ENCODE measurements around the gene HBG2. TPM values are rescaled to one million over a fixed set of nuclear protein-coding genes. Genes with fewer than 3 reads are reported as not detected.
A peak's percentile ranks its signal among the peaks of the same experiment; 100 is the strongest.

Gene HBG2
- total and polyA plus RNA-seq, 5 donors from 2014 or later: not detected

DNA sequence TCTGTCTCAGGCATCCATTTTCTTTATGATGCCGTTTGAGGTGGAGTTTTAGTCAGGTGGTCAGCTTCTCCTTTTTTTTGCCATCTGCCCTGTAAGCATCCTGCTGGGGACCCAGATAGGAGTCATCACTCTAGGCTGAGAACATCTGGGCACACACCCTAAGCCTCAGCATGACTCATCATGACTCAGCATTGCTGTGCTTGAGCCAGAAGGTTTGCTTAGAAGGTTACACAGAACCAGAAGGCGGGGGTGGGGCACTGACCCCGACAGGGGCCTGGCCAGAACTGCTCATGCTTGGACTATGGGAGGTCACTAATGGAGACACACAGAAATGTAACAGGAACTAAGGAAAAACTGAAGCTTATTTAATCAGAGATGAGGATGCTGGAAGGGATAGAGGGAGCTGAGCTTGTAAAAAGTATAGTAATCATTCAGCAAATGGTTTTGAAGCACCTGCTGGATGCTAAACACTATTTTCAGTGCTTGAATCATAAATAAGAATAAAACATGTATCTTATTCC is 26.1 kb upstream of the HBG2 start:
- ATAC-seq (ENCODE audit: low read depth in 2 of 2): peak in 1 of 2 donors; percentile 44
- Histone ChIP-seq H3K4me1 (ENCODE audit: control insufficient read depth, insufficient read depth, low read length, poor library complexity, severe bottlenecking) (no peaks in the 10 kb centered on the region), H3K4me3 (ENCODE audit: low read depth, low read length) (no peak overlapping the region), H3K27me3 (ENCODE audit: control insufficient read depth, insufficient read depth, low read length) (no peaks in the 10 kb centered on the region), H3K36me3 (ENCODE audit: control insufficient read depth, insufficient read depth, low read length) (no peaks in the 10 kb centered on the region), H3K9me3 (ENCODE audit: control insufficient read depth in 2 of 2, low read length in 2 of 2) (no peaks in the 10 kb centered on the region), H3K27ac (ENCODE audit: insufficient read depth, low read length, poor library complexity, severe bottlenecking) (no peak overlapping the region)
- peaks cover 0 to 1% (median 0%) of the 10 kb centered on the region in 7 donors for H3K9me3 Mint-ChIP-seq
- no peaks in the 10 kb centered on the region for H3K4me1 Mint-ChIP-seq
- H3K27ac Mint-ChIP-seq: no peak overlapping the region
- no peaks in the 10 kb centered on the region for H3K36me3 Mint-ChIP-seq
- DNase-seq: peak in 1 of 3 donors; percentile 53
- no peak overlapping the region for H3K4me3 Mint-ChIP-seq
- peaks cover 5% of the 10 kb centered on the region for H3K27me3 Mint-ChIP-seq

DNA sequence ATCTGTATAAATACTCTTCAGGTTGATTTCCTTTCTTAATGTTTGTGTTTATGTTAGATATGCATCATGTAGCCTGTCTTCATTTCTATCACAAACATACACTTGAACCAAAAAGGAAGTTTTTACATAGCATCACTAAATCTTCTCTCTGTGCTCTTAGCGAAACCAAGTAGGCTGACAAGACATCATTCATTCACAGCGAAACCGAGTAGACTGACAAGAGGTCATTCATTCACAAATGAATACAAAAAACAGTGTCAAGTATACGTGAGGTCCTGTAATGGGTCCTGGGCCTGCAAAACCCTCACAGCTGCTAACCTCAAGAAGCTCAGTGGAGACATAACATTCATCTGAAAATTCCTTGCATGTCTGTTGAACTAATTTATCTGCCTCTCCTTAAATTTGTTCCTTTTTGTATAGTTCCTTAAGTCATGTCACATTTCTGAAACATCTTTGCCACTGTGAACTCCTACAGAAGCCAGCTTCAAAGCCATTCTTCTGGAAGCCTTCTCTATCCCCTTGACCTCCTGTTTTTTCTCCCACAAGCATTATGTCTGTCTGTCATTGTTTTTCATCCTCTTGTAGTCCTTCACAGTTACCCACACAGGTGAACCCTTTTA is 25.0 kb upstream of the HBG2 start:
- Histone ChIP-seq H3K27ac (ENCODE audit: insufficient read depth, low read length, poor library complexity, severe bottlenecking) (no peak overlapping the region), H3K9me3 (ENCODE audit: control insufficient read depth in 2 of 2, low read length in 2 of 2) (no peaks in the 10 kb centered on the region), H3K4me3 (ENCODE audit: low read depth, low read length) (no peak overlapping the region), H3K36me3 (ENCODE audit: control insufficient read depth, insufficient read depth, low read length) (no peaks in the 10 kb centered on the region), H3K4me1 (ENCODE audit: control insufficient read depth, insufficient read depth, low read length, poor library complexity, severe bottlenecking) (no peaks in the 10 kb centered on the region), H3K27me3 (ENCODE audit: control insufficient read depth, insufficient read depth, low read length) (no peaks in the 10 kb centered on the region)
- no peaks in the 10 kb centered on the region for H3K36me3 Mint-ChIP-seq
- no peak overlapping the region for H3K27ac Mint-ChIP-seq
- DNase-seq (no peak), ATAC-seq (ENCODE audit: low read depth in 2 of 2) (no peak)
- H3K4me3 Mint-ChIP-seq: no peak overlapping the region
- no peaks in the 10 kb centered on the region for H3K27me3 Mint-ChIP-seq
- peaks cover 0 to 1% (median 0%) of the 10 kb centered on the region in 7 donors for H3K9me3 Mint-ChIP-seq
- H3K4me1 Mint-ChIP-seq: no peaks in the 10 kb centered on the region

DNA sequence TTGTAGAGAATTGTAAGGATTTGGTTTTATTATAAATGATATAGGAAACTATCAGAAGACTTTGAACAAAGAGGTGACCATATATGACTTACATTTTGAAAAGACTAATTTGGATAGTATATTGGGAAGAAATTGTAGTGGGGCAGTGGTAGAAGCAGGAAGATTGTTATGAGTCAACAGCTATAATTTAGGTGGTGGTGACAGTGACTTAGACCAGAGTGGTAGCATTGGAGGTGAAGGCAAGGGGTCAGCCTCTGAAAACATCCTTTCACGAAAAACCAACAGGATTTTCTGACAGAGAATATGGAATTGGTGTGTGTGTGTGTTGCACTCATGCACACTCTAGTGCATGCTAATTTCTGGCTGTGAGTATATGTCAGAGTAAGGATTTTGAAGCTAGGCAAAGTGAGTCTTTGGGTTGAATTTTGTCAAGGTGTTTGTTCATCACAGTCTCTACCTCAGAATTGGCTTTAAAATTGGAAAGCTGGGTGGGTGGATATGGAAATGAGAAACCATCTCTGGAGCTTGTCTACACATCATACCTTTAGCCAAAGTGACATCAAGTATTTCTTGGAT is 23.3 kb upstream of the HBG2 start:
- Mint-ChIP-seq H3K4me3 (no peak overlapping the region), H3K27me3 (no peaks in the 10 kb centered on the region), H3K27ac (no peak overlapping the region), H3K4me1 (no peaks in the 10 kb centered on the region), H3K36me3 (no peaks in the 10 kb centered on the region), H3K9me3 (no peaks in the 10 kb centered on the region)
- DNase-seq: no peak
- H3K4me3 ChIP-seq (ENCODE audit: low read depth, low read length): no peak overlapping the region
- H3K36me3 ChIP-seq (ENCODE audit: control insufficient read depth, insufficient read depth, low read length): no peaks in the 10 kb centered on the region
- H3K27ac ChIP-seq (ENCODE audit: insufficient read depth, low read length, poor library complexity, severe bottlenecking): no peak overlapping the region
- no peaks in the 10 kb centered on the region for H3K4me1 ChIP-seq (ENCODE audit: control insufficient read depth, insufficient read depth, low read length, poor library complexity, severe bottlenecking)
- no peaks in the 10 kb centered on the region for H3K9me3 ChIP-seq (ENCODE audit: control insufficient read depth in 2 of 2, low read length in 2 of 2)
- ATAC-seq (ENCODE audit: low read depth in 2 of 2): no peak
- no peaks in the 10 kb centered on the region for H3K27me3 ChIP-seq (ENCODE audit: control insufficient read depth, insufficient read depth, low read length)

DNA sequence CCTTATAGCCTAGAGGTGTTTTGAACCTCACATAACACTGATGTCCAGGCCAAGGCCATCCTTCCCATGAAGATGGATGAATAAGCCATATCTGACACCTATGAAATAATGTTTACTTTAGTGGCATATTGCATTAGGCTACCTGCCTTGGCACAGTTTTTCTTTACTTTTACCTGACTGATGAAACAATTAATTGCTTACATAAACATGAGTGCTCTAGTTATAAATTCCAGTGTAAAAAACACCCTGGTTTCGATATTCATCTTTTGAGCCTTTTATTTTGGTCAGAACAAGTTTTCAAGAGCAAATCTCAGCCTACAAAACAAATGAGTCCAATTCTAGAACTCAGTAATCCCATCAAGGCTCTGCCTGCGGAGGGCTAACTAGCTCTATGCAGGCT is 22.1 kb upstream of the HBG2 start:
- Histone ChIP-seq H3K36me3 (ENCODE audit: control insufficient read depth, insufficient read depth, low read length) (no peaks in the 10 kb centered on the region), H3K27ac (ENCODE audit: insufficient read depth, low read length, poor library complexity, severe bottlenecking) (no peak overlapping the region), H3K4me3 (ENCODE audit: low read depth, low read length) (no peak overlapping the region), H3K9me3 (ENCODE audit: control insufficient read depth in 2 of 2, low read length in 2 of 2) (no peaks in the 10 kb centered on the region), H3K4me1 (ENCODE audit: control insufficient read depth, insufficient read depth, low read length, poor library complexity, severe bottlenecking) (no peaks in the 10 kb centered on the region), H3K27me3 (ENCODE audit: control insufficient read depth, insufficient read depth, low read length) (no peaks in the 10 kb centered on the region)
- no peaks in the 10 kb centered on the region for H3K4me1 Mint-ChIP-seq
- no peak overlapping the region for H3K27ac Mint-ChIP-seq
- no peak overlapping the region for H3K4me3 Mint-ChIP-seq
- DNase-seq: no peak
- no peaks in the 10 kb centered on the region for H3K36me3 Mint-ChIP-seq
- H3K27me3 Mint-ChIP-seq: no peaks in the 10 kb centered on the region
- ATAC-seq (ENCODE audit: low read depth in 2 of 2): no peak
- H3K9me3 Mint-ChIP-seq: no peaks in the 10 kb centered on the region

DNA sequence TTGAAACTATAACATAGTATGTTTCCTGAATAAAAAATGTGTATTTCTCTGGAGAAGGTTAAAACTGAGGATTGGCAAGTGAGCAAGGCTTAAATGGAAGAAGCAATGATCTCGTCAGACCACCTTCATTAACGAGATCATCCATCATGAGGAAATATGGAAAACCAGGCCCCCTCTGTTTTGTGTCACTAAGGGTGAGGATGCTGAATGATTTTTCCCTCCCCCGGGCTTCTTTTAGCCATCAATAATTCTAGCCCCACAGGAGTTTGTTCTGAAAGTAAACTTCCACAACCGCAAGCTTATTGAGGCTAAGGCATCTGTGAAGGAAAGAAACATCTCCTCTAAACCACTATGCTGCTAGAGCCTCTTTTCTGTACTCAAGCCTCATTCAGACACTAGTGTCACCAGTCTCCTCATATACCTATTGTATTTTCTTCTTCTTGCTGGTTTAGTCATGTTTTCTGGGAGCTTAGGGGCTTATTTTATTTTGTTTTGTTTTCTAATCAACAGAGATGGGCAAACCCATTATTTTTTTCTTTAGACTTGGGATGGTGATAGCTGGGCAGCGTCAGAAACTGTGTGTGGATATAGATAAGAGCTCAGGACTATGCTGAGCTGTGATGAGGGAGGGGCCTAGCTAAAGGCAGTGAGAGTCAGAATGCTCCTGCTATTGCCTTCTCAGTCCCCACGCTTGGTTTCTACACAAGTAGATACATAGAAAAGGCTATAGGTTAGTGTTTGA is 21.0 kb upstream of the HBG2 start:
- Histone ChIP-seq H3K9me3 (ENCODE audit: control insufficient read depth in 2 of 2, low read length in 2 of 2) (no peaks in the 10 kb centered on the region), H3K4me1 (ENCODE audit: control insufficient read depth, insufficient read depth, low read length, poor library complexity, severe bottlenecking) (no peaks in the 10 kb centered on the region), H3K36me3 (ENCODE audit: control insufficient read depth, insufficient read depth, low read length) (no peaks in the 10 kb centered on the region), H3K27me3 (ENCODE audit: control insufficient read depth, insufficient read depth, low read length) (no peaks in the 10 kb centered on the region), H3K4me3 (ENCODE audit: low read depth, low read length) (no peak overlapping the region), H3K27ac (ENCODE audit: insufficient read depth, low read length, poor library complexity, severe bottlenecking) (no peak overlapping the region)
- Mint-ChIP-seq H3K27me3 (no peaks in the 10 kb centered on the region), H3K36me3 (no peaks in the 10 kb centered on the region), H3K9me3 (peaks cover 0 to 1% (median 0%) of the 10 kb centered on the region in 7 donors), H3K4me1 (no peaks in the 10 kb centered on the region), H3K4me3 (no peak overlapping the region), H3K27ac (no peak overlapping the region)
- DNase-seq (no peak), ATAC-seq (ENCODE audit: low read depth in 2 of 2) (no peak)

DNA sequence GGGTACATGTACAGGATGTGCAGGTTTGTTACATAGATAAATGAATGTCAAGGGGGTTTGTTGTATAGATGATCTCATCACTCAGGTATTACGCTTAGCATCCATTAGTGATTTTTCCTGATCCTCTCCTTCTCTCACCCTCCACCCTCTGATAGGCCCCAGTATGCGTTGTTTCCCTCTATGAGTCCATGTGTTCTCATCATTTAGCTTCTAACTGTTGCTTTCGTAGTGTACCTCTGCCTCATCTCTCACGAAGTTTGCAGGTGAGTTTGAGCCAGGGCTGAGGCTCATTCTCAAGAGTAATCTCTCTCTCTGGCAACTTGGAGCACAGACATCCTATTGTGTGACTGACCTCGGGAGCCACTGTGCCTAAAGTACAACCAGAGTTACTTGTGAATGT is 19.8 kb upstream of the HBG2 start:
- H3K27ac ChIP-seq (ENCODE audit: insufficient read depth, low read length, poor library complexity, severe bottlenecking): no peak overlapping the region
- H3K4me3 ChIP-seq (ENCODE audit: low read depth, low read length): no peak overlapping the region
- H3K27ac Mint-ChIP-seq: no peak overlapping the region
- no peaks in the 10 kb centered on the region for H3K27me3 ChIP-seq (ENCODE audit: control insufficient read depth, insufficient read depth, low read length)
- H3K4me3 Mint-ChIP-seq: no peak overlapping the region
- peaks cover 0 to 2% (median 0%) of the 10 kb centered on the region in 7 donors for H3K9me3 Mint-ChIP-seq
- H3K4me1 ChIP-seq (ENCODE audit: control insufficient read depth, insufficient read depth, low read length, poor library complexity, severe bottlenecking): no peaks in the 10 kb centered on the region
- DNase-seq: no peak
- no peaks in the 10 kb centered on the region for H3K36me3 ChIP-seq (ENCODE audit: control insufficient read depth, insufficient read depth, low read length)
- no peaks in the 10 kb centered on the region for H3K9me3 ChIP-seq (ENCODE audit: control insufficient read depth in 2 of 2, low read length in 2 of 2)
- no peaks in the 10 kb centered on the region for H3K27me3 Mint-ChIP-seq
- H3K4me1 Mint-ChIP-seq: no peaks in the 10 kb centered on the region
- no peaks in the 10 kb centered on the region for H3K36me3 Mint-ChIP-seq
- ATAC-seq (ENCODE audit: low read depth in 2 of 2): no peak

DNA sequence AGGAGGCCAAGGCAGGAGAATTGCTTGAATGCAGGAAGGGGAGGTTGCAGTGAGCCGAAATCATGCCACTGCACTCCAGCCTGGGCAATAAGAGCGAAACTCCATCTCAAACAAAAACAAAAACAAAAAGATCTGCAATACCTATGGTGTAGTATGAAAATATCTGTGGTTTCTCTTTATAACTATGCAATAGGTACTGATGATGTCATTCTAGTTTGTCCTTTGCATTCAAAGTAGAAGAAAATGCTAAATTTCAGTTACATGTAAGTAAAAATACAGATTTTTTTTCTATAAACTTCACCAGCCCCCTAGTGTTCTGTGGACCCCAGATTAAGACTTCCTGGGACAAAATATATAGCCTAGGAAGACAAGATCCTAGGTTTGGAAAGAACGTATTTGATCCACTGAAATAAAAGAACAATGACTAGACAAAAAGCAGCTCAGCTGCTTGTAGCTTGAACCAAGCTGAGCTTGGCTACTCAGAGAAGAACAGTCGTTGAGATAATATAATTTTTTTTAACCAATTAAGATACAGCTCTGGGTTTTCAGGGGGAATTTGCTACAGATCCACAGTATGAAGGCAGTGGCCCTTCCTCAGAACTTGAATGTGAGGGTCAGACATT is 17.9 kb upstream of the HBG2 start:
- Mint-ChIP-seq H3K27ac (no peak overlapping the region), H3K36me3 (no peaks in the 10 kb centered on the region), H3K27me3 (no peaks in the 10 kb centered on the region), H3K4me1 (no peaks in the 10 kb centered on the region), H3K4me3 (no peak overlapping the region), H3K9me3 (peaks cover 0 to 2% (median 0%) of the 10 kb centered on the region in 7 donors)
- DNase-seq (no peak), ATAC-seq (ENCODE audit: low read depth in 2 of 2) (no peak)
- H3K27me3 ChIP-seq (ENCODE audit: control insufficient read depth, insufficient read depth, low read length): no peaks in the 10 kb centered on the region
- no peak overlapping the region for H3K4me3 ChIP-seq (ENCODE audit: low read depth, low read length)
- H3K36me3 ChIP-seq (ENCODE audit: control insufficient read depth, insufficient read depth, low read length): no peaks in the 10 kb centered on the region
- no peaks in the 10 kb centered on the region for H3K9me3 ChIP-seq (ENCODE audit: control insufficient read depth in 2 of 2, low read length in 2 of 2)
- H3K4me1 ChIP-seq (ENCODE audit: control insufficient read depth, insufficient read depth, low read length, poor library complexity, severe bottlenecking): no peaks in the 10 kb centered on the region
- no peak overlapping the region for H3K27ac ChIP-seq (ENCODE audit: insufficient read depth, low read length, poor library complexity, severe bottlenecking)

Measured in CD4-positive, CD25-positive, alpha-beta regulatory T cell (primary cell).